GM19372 (cell line): ENCODE results near the gene ATP6AP1.
"Not testable (repeated sequence)": the region's sequence is repeated elsewhere in the genome, so short reads cannot be mapped to it uniquely, and the experiment has no call there.

ENCODE experiments used
- ATAC-seq: cut with Tn5 transposase; IDR thresholded peaks from one replicate; pipeline ENCODE4 v1.9.1; 2021; ENCODE audit warnings: mild to moderate bottlenecking, low read depth, moderate library complexity; ENCODE audit not compliant: unreplicated experiment

ATP6AP1 gene

GRCh38 chrX:154398668-154399526 is 29.6 kb upstream of the ATP6AP1 start:
- ATAC-seq = peak; percentile 20

GRCh38 chrX:154399527-154400368 is 28.7 kb upstream of the ATP6AP1 start:
- no peak for ATAC-seq

GRCh38 chrX:154400369-154400817 is 28.1 kb upstream of the ATP6AP1 start:
- ATAC-seq = not testable (repeated sequence)

- no peak for ATAC-seq
These were observed 27.3 kb upstream of the ATP6AP1 start for GRCh38 chrX:154401045-154401799.

- ATAC-seq = no peak
These were observed 26.4 kb upstream of the ATP6AP1 start for GRCh38 chrX:154401918-154402621.

GRCh38 chrX:154402622-154403127 is 25.8 kb upstream of the ATP6AP1 start:
- no peak for ATAC-seq

GRCh38 chrX:154403192-154403591 is 25.3 kb upstream of the ATP6AP1 start:
- ATAC-seq = no peak

GRCh38 chrX:154403858-154404257 is 24.6 kb upstream of the ATP6AP1 start:
- no peak for ATAC-seq

GRCh38 chrX:154404625-154405192 is 23.8 kb upstream of the ATP6AP1 start:
- ATAC-seq = no peak

- ATAC-seq = peak; percentile 11
These were observed 19.7 kb upstream of the ATP6AP1 start for GRCh38 chrX:154408659-154409221.

GRCh38 chrX:154409222-154409871 is 19.1 kb upstream of the ATP6AP1 start, which contains the start of gene DNASE1L1:
Gene DNASE1L1, minus strand, starts transcription at chrX:154409254. Its CDS starts 3,686 bp downstream, at chrX:154405568.
- peak; percentile 47 for ATAC-seq

GRCh38 chrX:154411981-154412340 is 16.5 kb upstream of the ATP6AP1 start:
- ATAC-seq = no peak

- no peak for ATAC-seq
These were observed 16.0 kb upstream of the ATP6AP1 start for GRCh38 chrX:154412468-154412867.

GRCh38 chrX:154413142-154413541 is 15.3 kb upstream of the ATP6AP1 start:
- ATAC-seq = no peak

GRCh38 chrX:154417157-154417556 is 11.3 kb upstream of the ATP6AP1 start:
- no peak for ATAC-seq

GRCh38 chrX:154419189-154419588 is 9.3 kb upstream of the ATP6AP1 start:
- ATAC-seq = no peak

GRCh38 chrX:154419688-154420401 is 8.6 kb upstream of the ATP6AP1 start:
- ATAC-seq = no peak

- no peak for ATAC-seq
These were observed 8.1 kb upstream of the ATP6AP1 start for GRCh38 chrX:154420402-154420756.
